CD4-positive, alpha-beta T cell treated with Interleukin-2 at 100 ng/mL for 4 hours (primary cell): ENCODE data around the gene APOBEC3F.
A peak's percentile ranks its signal among the peaks of the same experiment; 100 is the strongest.

Source experiments
- DNase-seq: peaks from one replicate; pipeline ENCODE4 v3.0.0-alpha.2; 2020; ENCODE audit warnings: low spot score

The APOBEC3F gene

DNA sequence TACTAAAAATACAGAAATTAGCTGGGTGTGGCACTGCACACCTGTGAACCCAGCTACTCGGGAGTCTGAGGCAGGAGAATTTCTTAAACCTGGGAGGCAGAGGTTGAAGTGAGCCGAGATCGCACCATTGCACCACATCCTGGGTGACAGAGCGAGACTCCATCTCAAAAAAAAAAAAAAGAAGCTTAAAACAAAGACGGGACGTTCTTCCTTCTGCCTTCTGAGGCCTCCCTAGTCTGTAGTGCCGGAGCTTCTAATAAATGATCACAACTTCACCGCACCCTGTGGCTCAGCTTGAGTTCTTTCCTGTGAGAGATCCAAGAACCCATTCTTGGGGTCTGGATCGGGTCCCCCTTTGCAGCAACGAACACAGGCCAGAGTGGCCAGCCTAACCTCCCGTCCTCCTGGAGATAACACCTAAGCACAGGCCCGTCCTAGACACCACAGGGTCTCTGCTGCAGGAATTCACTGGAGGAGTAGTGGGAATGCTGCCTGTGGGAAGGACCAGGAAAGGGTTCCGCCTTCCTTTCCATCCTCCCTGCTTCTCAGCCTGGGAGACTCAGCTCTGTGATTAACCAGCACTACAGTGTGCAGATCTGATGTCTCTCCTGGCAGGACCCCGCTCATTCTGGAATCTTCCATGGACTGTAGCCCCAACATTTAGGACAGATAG lies 54.2 kb downstream of the APOBEC3F start:
- peak; percentile 52 for DNase-seq

DNA sequence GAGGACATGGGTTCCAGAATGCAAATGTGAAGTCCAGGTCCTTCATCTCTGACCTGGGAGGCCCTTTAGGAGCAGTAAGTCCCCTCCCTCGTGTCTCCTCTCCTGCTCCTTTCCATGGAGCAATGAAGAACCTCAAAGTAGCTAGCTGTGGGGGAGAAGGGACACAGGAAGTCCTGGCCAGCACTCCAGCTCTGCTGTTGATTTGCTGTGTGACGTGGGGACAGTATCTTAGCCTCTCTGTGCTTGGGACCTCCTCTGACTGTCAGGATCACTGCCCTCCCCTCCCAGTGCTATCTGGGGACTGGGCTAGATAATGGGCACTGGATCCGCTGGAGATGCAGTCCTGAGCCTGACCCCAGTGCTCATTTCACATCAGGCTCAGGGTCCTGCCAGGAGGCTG lies 55.3 kb downstream of the APOBEC3F start:
- DNase-seq: no peak

- peak; percentile 56 for DNase-seq
Measured at GRCh38 chr22:39097098-39098020, 56.7 kb downstream of the APOBEC3F start, which contains the start of gene APOBEC3H. Gene APOBEC3H, plus strand, starts transcription at chr22:39097244. Its CDS starts 3,035 bp downstream, at chr22:39100279.

GRCh38 chr22:39098026-39098425 lies 57.4 kb downstream of the APOBEC3F start:
- no peak for DNase-seq

DNA sequence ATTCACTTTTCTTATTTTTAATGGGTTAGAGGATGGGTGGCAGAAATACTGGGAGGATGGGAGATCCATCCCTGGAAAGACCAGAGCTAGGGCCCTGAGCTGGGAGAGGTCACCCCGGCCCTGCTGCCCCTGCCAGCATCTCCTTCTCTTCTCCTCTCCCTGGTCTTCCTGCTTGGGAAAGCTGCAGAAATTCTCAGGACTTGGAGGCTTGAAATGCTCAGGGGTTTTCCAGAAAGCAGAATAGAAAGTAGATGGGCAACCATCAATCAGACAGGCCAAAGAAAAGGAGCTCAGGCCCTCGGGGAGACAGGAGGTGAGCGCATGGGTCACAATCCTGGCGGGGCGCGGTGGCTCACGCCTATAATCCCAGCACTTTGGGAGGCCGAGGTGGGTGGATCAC lies 57.9 kb downstream of the APOBEC3F start:
- DNase-seq: no peak

GRCh38 chr22:39101226-39101625 lies 60.6 kb downstream of the APOBEC3F start:
- no peak for DNase-seq

- no peak for DNase-seq
Measured at GRCh38 chr22:39103431-39103830, 62.8 kb downstream of the APOBEC3F start.
